ENCODE results near the gene FLNA.
"Not testable (repeated sequence)": the region's sequence is repeated elsewhere in the genome, so short reads cannot be mapped to it uniquely, and the experiment has no call there.

Gene FLNA

DNA sequence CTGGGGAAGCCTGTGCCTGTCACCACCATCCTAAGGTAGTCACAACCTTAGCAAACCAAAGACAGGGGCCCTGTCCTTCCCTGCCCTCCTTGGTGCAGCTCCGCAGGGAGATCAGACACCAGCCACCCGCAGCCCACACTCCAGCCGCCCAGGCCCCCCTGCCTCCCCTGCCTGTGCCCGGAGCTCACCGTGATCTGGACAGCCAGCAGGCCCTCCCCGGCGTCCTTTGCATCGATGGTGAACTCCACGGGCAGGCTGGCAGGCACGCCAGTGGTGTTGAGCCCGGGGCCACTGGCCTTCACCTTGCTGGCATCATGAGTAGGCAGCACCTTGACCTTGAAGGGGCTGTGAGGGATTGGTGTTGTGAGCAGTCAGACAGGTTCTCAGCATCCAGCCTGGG, 16.4 kb downstream of the FLNA start:
- DNase-seq (ENCODE audit: low spot score), result no peak

DNA sequence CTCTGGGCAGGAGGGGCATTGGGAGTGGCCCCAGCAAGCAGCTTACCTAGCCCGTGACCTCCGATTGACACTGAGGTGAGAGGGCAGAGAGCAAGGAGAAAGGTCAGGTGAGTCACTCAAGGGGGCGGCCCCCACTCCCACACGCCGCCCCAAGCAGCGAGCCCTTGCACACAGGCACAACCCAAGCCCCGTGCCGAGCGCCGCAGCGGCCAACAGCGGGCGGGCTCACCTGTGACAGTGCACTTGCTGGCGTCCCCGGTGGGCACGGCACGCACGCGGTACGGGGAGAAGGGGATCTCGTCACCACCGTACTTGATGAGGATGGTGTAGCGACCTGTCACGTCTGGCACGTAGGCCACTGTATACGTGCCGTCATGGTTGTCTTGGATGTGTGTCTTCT, 17.2 kb downstream of the FLNA start:
- no peak for DNase-seq (ENCODE audit: low spot score)

DNA sequence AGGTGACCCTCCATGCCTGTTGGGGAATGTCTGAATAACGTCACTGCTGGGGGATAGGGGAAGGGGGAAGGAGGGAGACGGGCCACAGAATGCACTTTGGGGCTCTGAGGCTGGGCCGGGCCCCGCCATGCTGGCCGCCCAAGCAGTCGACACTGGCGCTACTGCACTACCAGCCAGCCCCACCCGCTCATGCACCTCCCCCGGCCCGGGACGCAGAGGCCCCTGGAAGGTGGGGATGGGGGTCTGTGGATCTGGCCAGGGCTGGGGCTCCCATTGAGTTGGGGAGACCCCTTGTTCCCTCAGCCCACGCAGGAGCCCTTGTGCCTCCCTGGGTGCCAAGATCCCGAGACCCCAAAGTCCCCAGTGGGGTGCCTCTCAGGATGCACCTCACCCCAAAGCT, 17.8 kb downstream of the FLNA start:
- no peak for DNase-seq (ENCODE audit: low spot score)

DNA sequence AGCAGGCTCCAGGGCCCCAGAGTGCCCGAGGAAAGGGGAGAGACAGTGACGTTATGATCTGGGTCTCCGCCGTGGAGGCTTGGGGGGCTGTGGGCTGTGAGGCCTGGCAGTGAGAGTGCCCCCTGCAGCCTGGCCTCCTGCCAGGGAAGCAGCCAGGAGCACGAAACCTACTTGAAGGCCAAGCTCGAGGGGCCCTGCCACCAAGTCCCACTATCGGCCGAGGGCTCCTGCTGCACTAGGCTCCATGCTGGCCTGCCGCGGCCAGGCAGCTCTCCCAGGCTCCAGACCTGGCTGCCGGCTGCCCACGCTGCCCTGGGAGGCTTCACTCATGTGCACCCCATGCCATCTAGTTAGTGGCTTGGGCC, 18.7 kb downstream of the FLNA start:
- DNase-seq (ENCODE audit: low spot score), result no peak

DNA sequence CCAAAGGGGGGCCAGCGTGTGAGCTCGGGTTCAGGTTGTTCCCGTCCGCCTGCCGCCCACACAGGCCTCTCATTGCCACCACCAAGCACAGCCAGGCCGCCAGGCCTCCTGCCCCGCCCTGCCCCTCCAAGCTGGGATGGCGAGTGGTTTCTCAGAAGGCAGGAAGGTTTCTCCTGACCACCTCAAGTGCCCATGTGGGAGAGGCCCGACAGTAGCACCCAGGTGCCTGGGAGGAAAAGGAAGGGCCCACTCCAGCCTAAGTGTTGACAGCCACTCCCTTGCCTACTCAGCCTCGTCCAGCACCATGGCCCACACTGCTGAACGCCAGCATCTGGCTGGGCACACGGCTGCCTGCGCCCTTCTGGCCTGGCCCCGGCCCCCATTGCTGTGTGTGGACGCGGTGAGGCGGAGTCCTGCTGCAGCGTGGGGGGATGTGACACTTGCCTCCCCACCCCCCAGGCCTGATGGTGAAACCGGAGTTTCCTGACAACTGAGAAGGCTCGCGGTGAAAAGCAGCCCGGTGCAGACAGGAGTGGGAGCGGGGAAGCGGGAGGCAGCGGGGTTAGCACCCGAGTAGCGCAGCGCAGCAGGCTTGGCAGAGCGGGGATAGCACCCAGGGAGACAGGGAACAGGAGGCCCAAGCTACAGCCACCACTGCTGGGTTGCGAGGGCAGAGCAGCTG, 19.2 kb downstream of the FLNA start:
- no peak for DNase-seq (ENCODE audit: low spot score)

DNA sequence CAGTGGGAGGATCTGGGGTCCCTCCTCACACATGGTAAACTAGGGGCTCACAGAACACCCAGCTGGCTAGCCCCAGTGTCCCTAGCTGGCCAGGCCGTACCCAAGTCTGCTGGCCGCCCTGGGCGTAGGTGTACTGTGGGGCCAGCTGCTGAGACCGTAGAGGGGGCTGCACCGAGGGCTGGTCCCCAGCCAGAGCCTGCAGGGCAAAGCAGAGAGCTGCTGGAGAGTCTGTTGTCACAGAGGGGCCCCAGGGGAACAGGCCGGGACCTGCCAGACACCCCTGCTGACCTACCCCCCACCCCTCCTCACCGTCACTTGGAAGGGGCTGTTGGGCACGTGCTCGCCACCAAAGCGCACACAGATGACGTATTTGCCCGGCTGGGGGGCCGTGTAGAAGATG, 19.9 kb downstream of the FLNA start:
- DNase-seq (ENCODE audit: low spot score), result no peak

GRCh38 chrX:154354013-154354412, 20.4 kb downstream of the FLNA start:
- DNase-seq (ENCODE audit: low spot score), result no peak

DNA sequence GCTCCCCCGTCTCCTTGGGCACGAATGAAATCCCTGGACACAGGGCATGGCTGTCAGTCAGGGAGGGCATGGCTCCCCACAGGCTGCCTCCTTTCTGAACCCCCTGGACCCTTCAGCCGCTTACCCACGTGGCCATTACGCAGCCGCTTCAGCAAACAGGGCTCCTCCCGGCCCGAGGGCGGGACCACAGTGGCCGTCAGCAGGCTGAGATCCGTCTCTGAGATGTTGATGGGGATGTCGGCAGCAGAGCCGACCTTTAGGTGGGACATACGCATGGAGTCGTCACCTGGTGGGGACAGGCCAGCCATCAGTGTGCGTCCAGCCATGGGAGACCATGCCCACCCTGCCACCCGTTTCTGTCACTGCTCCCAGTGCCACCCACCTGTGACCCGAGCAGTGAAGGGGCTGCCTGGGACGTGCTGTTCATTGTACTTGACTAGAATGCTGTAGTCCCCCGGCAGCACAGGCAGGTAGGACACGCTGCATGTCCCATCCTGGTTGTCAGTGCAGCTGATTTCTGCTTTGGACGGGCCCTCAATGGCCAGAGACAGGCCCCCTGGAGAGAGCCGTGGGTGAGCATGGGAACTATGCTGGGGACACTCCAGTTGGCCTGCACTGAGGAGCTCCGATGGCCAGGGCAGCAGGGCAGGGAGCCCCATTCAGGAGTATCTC, 21.1 kb downstream of the FLNA start:
- no peak for DNase-seq (ENCODE audit: low spot score)

GRCh38 chrX:154352466-154352865, 22.0 kb downstream of the FLNA start:
- no peak for DNase-seq (ENCODE audit: low spot score)

GRCh38 chrX:154352012-154352401, 22.4 kb downstream of the FLNA start:
- no peak for DNase-seq (ENCODE audit: low spot score)

DNA sequence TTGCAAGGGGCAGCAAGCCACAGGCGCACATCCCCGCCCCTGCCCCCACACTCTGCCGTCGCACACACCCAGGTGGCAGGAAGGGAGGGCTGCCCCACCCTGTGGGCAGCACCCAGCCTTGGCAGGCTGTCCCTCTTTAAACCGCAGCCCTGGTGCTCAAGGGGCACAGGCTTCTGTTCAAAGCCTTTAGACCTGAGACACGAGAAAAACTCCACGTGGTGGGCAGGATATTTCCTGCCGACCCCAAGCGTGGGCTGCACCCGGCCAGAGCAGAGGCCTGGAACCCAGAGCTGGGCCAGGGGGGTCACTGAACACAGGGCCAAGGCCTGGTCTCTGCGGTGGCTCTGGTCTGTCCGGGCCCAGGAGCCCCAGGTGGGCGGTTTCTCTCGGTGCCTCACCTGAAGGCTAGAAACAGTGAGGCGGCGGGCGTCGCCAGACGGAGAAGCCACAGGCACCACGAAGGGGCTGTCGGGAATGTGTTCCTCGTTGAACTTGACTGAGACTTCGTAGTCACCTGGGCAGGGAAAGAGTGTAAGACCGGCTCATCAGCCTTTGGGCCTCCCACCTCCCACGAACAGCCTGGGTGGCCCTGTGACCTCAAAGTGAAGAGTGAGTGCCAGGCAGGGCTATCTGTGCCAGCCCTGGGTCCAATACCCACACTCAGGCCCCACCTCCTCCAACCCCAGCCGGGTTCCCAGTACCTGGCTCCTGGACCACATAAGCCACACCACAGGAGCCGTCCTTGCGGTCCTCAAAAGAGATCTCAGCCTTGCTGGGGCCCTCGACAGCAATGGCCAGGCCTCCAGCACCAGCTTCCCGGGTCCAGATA, 23.0 kb downstream of the FLNA start:
- DNase-seq (ENCODE audit: low spot score), result no peak

GRCh38 chrX:154350429-154351182, 23.8 kb downstream of the FLNA start:
- DNase-seq (ENCODE audit: low spot score), result no peak

DNA sequence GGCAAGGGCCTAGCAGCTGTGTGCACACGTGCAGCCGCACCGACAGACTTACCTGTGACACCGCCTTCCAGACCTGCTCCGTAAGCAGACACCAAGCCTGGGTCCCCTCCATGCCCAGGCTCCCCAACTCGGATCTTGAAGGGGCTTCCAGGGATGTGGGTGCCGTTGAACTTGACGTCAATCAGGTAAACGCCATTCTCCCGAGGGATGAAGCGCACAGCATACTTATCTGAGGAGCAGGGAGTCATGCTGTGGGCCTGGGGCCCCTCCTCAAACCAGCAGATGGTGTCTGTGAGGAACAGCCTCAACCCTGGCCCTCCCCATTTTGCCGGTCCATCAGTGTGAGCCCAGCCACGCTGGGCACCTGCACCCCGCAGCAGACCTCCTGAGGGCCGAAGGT, 24.5 kb downstream of the FLNA start:
- DNase-seq (ENCODE audit: low spot score), result no peak

DNA sequence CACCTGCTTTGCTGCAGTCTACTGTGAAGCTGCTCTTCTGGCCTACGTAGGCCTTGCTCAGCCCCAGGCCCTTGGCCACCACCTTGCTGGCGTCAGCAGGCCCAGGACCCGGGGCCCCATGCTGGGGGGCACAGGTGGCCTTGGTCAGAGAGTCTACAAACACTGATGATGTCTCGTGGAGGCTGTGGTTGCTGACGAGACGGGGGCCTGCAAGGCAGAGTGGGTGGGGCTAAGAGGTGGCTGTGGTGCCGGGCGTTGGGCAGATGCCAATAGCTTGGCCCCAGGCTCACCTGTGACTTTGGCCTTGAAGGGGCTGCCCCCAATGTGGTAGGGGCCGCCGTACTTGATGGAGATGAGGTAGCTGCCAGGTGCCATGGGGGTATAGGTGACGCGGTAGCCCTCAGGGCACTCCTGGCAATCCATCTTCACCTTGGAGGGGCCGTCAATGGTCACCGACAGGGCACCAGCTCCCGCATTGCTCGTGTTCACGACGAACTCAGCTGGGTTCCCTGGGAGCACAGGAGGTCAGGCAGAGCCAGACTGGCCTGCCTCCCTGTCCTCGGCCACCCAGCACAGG, 25.0 kb downstream of the FLNA start:
- no peak for DNase-seq (ENCODE audit: low spot score)

- no peak for DNase-seq (ENCODE audit: low spot score)
Observed at GRCh38 chrX:154348646-154349358, 25.6 kb downstream of the FLNA start.

DNA sequence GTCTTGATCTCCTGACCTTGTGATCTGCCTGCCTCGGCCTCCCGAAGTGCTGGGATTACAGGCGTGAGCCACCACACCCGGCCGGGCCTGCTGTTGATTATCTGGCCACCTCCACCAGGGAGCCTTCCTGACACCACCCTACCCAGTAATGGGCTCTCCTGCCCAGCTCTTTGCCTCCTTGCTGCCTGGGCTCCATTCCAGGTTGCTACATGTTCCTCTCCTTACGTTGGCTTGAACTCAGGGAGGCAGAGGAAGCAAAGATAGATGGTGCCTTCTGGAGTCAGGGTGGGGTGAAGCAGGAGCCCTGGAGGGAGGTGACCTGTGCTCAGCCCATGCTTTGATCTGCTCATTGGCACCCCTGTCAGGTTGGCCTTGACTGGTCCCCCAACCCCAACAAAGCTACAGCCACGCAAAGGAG, 26.3 kb downstream of the FLNA start:
- DNase-seq (ENCODE audit: low spot score), result no peak

DNA sequence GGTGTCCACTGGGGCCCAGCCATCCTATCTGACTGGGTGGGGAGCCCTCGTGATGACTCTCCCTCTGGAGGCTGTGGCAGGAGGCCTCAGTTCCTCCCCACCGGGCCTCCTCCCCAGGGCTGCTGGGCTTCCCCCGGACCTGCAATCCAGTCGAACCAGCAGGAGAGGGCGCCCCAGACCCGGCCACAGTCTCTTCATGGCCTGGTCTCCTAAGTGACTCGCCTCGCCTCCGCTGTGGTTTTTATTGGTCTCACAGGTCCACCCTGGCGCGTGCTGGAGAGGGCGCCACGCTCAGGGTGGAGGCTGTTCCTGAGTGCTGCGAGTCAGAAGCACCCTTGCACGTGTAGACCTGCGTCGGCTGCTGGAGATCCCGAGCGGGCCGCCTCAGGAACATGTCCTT, 30.8 kb downstream of the FLNA start:
- DNase-seq (ENCODE audit: low spot score), result not testable (repeated sequence)

- DNase-seq (ENCODE audit: low spot score), result not testable (repeated sequence)
Observed at GRCh38 chrX:154343063-154343462, 31.4 kb downstream of the FLNA start.

DNA sequence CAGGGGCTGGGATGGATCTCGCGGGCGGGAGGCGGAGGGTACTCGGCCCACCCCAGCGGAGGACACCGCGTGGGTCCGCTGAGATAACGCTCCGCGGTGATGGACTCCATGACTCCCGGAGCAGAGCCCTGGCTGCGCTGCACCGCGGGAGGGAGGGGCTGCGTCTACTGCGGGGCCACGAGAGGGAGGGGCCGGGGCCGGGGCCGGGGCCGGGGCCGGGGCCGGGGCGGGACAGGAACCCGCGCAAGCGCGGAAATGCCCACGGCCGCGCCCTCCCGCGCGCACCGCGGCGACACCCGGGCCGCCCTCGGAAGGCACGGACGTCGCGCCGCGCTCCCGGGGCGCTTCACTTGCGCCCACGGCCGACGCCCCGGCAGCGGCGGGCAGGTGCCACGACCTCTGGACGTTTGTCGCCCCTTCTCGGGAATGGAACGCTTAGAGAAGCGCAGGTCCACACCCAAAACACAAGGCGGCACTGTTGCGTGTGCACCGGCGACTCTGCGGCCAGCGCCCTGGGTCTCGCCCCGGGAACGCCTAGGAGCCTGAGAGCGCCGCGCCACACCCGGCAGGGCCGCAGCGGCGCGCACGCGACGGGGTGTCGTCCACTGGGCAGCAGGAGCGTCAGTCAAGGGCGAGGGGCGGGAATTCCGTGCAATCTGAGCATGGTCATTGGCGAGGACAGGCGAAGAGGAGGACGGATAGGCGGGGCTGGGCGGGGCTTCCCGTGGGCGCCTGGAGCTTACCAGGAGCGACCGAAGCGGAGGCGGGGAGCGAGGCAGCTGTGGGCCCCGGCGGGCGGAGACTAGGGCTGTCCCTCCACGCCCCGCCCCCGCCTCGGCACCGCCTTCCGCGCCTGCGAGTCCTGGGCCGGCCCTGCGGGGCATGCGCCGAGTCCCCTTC, 32.8 kb downstream of the FLNA start:
- not testable (repeated sequence) for DNase-seq (ENCODE audit: low spot score)

DNA sequence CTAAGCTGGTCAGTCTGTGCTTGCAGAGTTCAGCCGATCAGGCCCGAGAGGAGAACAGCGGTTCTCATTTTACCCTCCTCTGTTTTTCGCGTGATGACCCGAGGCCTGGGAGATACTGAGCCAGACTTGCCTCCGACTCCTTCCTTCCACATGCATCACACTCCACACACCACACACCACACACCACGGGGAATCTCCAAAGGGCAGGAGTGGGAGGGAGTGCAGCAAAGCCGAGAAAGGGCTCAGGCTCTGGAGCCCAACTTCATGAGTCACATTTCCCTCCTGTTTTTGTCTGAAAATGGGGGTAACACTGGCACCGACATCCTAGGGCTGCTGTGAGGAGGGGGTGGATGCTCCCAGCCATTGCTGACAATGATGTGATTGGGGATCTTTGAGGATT, 39.9 kb downstream of the FLNA start:
- no peak for DNase-seq (ENCODE audit: low spot score)
